GM19035 (cell line): ENCODE results near the gene PCSK4.
"Not testable (repeated sequence)": the region's sequence is repeated elsewhere in the genome, so short reads cannot be mapped to it uniquely, and the experiment has no call there.

Experiments used
- ATAC-seq: cut with Tn5 transposase; IDR thresholded peaks from one replicate; pipeline ENCODE4 v1.9.1; 2021; ENCODE audit not compliant: unreplicated experiment

Gene PCSK4

GRCh38 chr19:1522838-1523237 is 32.7 kb upstream of the PCSK4 start:
- ATAC-seq: no peak

- ATAC-seq: no peak
Observed at GRCh38 chr19:1522061-1522460, 31.9 kb upstream of the PCSK4 start.

- no peak for ATAC-seq
Observed at GRCh38 chr19:1521636-1522035, 31.5 kb upstream of the PCSK4 start.

- ATAC-seq: no peak
Observed at GRCh38 chr19:1520203-1520780, 30.1 kb upstream of the PCSK4 start.

- ATAC-seq: not testable (repeated sequence)
Observed at GRCh38 chr19:1519802-1520201, 29.7 kb upstream of the PCSK4 start.

- no peak for ATAC-seq
Observed at GRCh38 chr19:1518471-1518870, 28.3 kb upstream of the PCSK4 start.

- ATAC-seq: no peak
Observed at GRCh38 chr19:1516395-1516753, 26.2 kb upstream of the PCSK4 start.

GRCh38 chr19:1514986-1515721 is 25.0 kb upstream of the PCSK4 start:
- ATAC-seq: no peak

- no peak for ATAC-seq
Observed at GRCh38 chr19:1514295-1514661, 24.1 kb upstream of the PCSK4 start.

- no peak for ATAC-seq
Observed at GRCh38 chr19:1513499-1514294, 23.5 kb upstream of the PCSK4 start.

GRCh38 chr19:1512671-1513498 is 22.7 kb upstream of the PCSK4 start, which contains the start of gene ADAMTSL5:
TSS of gene ADAMTSL5 (minus strand) at chr19:1513019. CDS start at chr19:1510943, 2,076 bp downstream.
- ATAC-seq: no peak

GRCh38 chr19:1511318-1512317 is 21.5 kb upstream of the PCSK4 start:
- no peak for ATAC-seq

GRCh38 chr19:1510807-1511206 is 20.7 kb upstream of the PCSK4 start:
- ATAC-seq: no peak

- ATAC-seq: no peak
Observed at GRCh38 chr19:1510442-1510806, 20.3 kb upstream of the PCSK4 start.

GRCh38 chr19:1509602-1510441 is 19.7 kb upstream of the PCSK4 start:
- no peak for ATAC-seq

- ATAC-seq: no peak
Observed at GRCh38 chr19:1508507-1508856, 18.3 kb upstream of the PCSK4 start.

GRCh38 chr19:1507763-1508506 is 17.8 kb upstream of the PCSK4 start:
- no peak for ATAC-seq

- ATAC-seq: no peak
Observed at GRCh38 chr19:1507192-1507660, 17.1 kb upstream of the PCSK4 start.
